Neuronal stem cell (in vitro differentiated cells): Measurements from ENCODE around the gene UPF1.

Source experiments
- DNase-seq: peaks from one replicate; pipeline ENCODE4 v3.0.0-alpha.2; 2013; ENCODE audit warnings: low spot score
- H2AFZ ChIP-seq: one replicate; pipeline ENCODE4 v1.6.1; 2013; ENCODE audit warnings: mild to moderate bottlenecking, low read length, inconsistent platforms
- H2AK5ac ChIP-seq: 2 replicates; pipeline ENCODE4 v1.6.1; 2013; ENCODE audit warnings: low read depth, mild to moderate bottlenecking, inconsistent platforms, low read length, moderate library complexity, mixed read lengths
- H2BK120ac ChIP-seq: 2 replicates; pipeline ENCODE4 v1.6.1; 2013; ENCODE audit warnings: low read depth, mild to moderate bottlenecking, inconsistent platforms, low read length, moderate library complexity, mixed read lengths
- H2BK12ac ChIP-seq: one replicate; pipeline ENCODE4 v1.6.1; 2013; ENCODE audit warnings: low read length, inconsistent platforms
- H2BK15ac ChIP-seq: 2 replicates; pipeline ENCODE4 v1.6.1; 2013; ENCODE audit warnings: mild to moderate bottlenecking, low read length, inconsistent platforms, mixed read lengths
- H2BK5ac ChIP-seq: one replicate; pipeline ENCODE4 v1.6.1; 2013; ENCODE audit warnings: inconsistent platforms, mild to moderate bottlenecking, low read length, moderate library complexity
- H3K14ac ChIP-seq: one replicate; pipeline ENCODE4 v1.6.1; 2013; ENCODE audit warnings: low read length, inconsistent platforms
- H3K18ac ChIP-seq: 2 replicates; pipeline ENCODE4 v1.6.1; 2013; ENCODE audit warnings: low read length, inconsistent platforms
- H3K23ac ChIP-seq: 2 replicates; pipeline ENCODE4 v1.6.1; 2013; ENCODE audit warnings: low read depth, mild to moderate bottlenecking, mixed read lengths, low read length, inconsistent platforms; ENCODE audit not compliant: poor library complexity
- H3K27ac ChIP-seq: replicated peaks from 3 replicates; pipeline ENCODE4 v1.5.1; 2013; ENCODE audit warnings: low read length, inconsistent platforms
- H3K27me3 ChIP-seq, 3 experiments: 2 replicates each; pipeline ENCODE4 v1.6.1; 2013; ENCODE audit warnings: low read length in 3 of 3, mild to moderate bottlenecking in 2 of 3, inconsistent platforms in 1 of 3, low read depth in 1 of 3, mixed read lengths in 1 of 3, moderate library complexity in 1 of 3; ENCODE audit not compliant: control insufficient read depth in 3 of 3, insufficient read depth in 3 of 3
- H3K36me3 ChIP-seq, 2 donors: replicated peaks in 1 of 2; 2 replicates each; pipeline ENCODE4 v1.6.1; 2013; ENCODE audit warnings: low read length in 2 of 2; ENCODE audit not compliant: control insufficient read depth in 2 of 2, insufficient read depth in 2 of 2
- H3K4ac ChIP-seq: 2 replicates; pipeline ENCODE4 v1.6.1; 2013; ENCODE audit warnings: inconsistent platforms, mild to moderate bottlenecking, low read length, moderate library complexity
- H3K4me1 ChIP-seq, 2 donors: 1 replicate in 1 of 2; 2 replicates in 1 of 2; pipeline ENCODE4 v1.6.1; 2013; ENCODE audit warnings: low read length in 2 of 2, low read depth in 1 of 2; ENCODE audit not compliant: control insufficient read depth in 2 of 2, insufficient read depth in 1 of 2
- H3K4me2 ChIP-seq: one replicate; pipeline ENCODE4 v1.6.1; 2013; ENCODE audit warnings: mild to moderate bottlenecking, low read length, inconsistent platforms; ENCODE audit not compliant: insufficient read depth, poor library complexity, severe bottlenecking
- H3K4me3 ChIP-seq, 2 donors: 2 replicates each; pipeline ENCODE4 v1.5.1; 2013; ENCODE audit warnings: low read length in 2 of 2, mild to moderate bottlenecking in 2 of 2, inconsistent platforms in 1 of 2, moderate library complexity in 1 of 2
- H3K79me1 ChIP-seq: one replicate; pipeline ENCODE4 v1.6.1; 2013; ENCODE audit warnings: low read depth, mild to moderate bottlenecking, inconsistent platforms, low read length, moderate library complexity
- H3K9ac ChIP-seq: one replicate; pipeline ENCODE4 v1.6.1; 2013; ENCODE audit warnings: mild to moderate bottlenecking, low read depth, low read length, inconsistent platforms; ENCODE audit not compliant: poor library complexity
- H3K9me3 ChIP-seq, 2 donors: replicated peaks in 1 of 2; 2 replicates each; pipeline versions ENCODE3 to v1.6.1; 2013; ENCODE audit warnings: low read length in 2 of 2, mild to moderate bottlenecking in 2 of 2, inconsistent platforms in 1 of 2, low read depth in 1 of 2, mixed read lengths in 1 of 2, moderate library complexity in 1 of 2; ENCODE audit not compliant: control insufficient read depth in 2 of 2, insufficient read depth in 1 of 2
- H4K8ac ChIP-seq: one replicate; pipeline ENCODE4 v1.6.1; 2013; ENCODE audit warnings: low read depth, mild to moderate bottlenecking, inconsistent platforms, low read length, moderate library complexity
- H4K91ac ChIP-seq: one replicate; pipeline ENCODE4 v1.6.1; 2013; ENCODE audit warnings: low read length, low read depth, mild to moderate bottlenecking, inconsistent platforms; ENCODE audit not compliant: poor library complexity
- WGBS, 2 donors: extraction: QIAGEN DNeasy Blood & Tissue Kit; methylation state at CpG; one replicate each; pipeline ENCODE4 v1.1.7; 2013; ENCODE audit warnings: missing lambda C conversion rate in 2 of 2, mixed read lengths in 1 of 2; ENCODE audit not compliant: insufficient read length in 2 of 2, insufficient replicate concordance in 1 of 2; ENCODE audit errors: extremely low coverage in 2 of 2; 5-methylcytosine and 5-hydroxymethylcytosine counted together

Gene UPF1

DNA sequence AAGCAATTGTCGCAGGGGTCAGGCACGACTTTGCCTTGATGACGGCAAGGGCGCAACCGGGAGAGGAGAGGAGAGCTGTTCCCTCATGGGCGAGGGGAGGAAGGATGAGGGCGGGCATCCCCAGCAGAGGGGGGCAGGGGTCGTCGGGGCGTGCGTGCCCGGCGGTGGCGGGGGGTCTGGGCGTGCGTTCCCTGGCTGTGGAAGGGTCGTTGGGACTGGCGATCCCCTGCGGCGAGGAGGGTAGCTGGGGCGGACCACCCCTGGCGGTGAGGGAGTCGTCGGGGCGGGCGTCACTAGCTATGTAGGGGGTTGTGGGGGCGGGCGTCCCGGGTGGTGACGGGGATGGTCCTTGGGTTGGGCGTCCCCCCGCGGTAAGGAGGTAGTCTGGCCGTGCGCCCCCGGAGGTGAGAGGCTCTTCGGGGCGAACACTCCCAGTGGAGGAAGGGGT, 42.3 kb upstream of the UPF1 start:
- Histone ChIP-seq H3K36me3 (no peaks in the 10 kb centered on the region), H2BK15ac (no peak overlapping the region), H3K9ac (no peak overlapping the region), H2BK120ac (no peak overlapping the region), H3K27me3 (peaks cover 46 to 94% (median 91%) of the 10 kb centered on the region in 3 experiments), H2BK5ac (no peak overlapping the region), H3K4me2 (peak overlapping the region; percentile 57), H3K4me1 (peaks cover 5 to 18% of the 10 kb centered on the region in 2 donors), H3K4me3 (no peak overlapping the region), H4K8ac (no peak overlapping the region), H2AK5ac (peak overlapping the region; percentile 90), H4K91ac (no peak overlapping the region), H3K4ac (no peak overlapping the region), H2AFZ (peak overlapping the region; percentile 86), H3K79me1 (peaks cover 4% of the 10 kb centered on the region), H3K27ac (no peak overlapping the region), H3K23ac (peak overlapping the region; percentile 85), H3K18ac (peak overlapping the region; percentile 80), H3K9me3 (peaks cover 0 to 14% of the 10 kb centered on the region in 2 donors), H2BK12ac (no peak overlapping the region), H3K14ac (peak overlapping the region; percentile 71)
- WGBS, 2 donors: no CpG with 5 or more reads among the region's 38 CpGs
- no peak for DNase-seq

DNA sequence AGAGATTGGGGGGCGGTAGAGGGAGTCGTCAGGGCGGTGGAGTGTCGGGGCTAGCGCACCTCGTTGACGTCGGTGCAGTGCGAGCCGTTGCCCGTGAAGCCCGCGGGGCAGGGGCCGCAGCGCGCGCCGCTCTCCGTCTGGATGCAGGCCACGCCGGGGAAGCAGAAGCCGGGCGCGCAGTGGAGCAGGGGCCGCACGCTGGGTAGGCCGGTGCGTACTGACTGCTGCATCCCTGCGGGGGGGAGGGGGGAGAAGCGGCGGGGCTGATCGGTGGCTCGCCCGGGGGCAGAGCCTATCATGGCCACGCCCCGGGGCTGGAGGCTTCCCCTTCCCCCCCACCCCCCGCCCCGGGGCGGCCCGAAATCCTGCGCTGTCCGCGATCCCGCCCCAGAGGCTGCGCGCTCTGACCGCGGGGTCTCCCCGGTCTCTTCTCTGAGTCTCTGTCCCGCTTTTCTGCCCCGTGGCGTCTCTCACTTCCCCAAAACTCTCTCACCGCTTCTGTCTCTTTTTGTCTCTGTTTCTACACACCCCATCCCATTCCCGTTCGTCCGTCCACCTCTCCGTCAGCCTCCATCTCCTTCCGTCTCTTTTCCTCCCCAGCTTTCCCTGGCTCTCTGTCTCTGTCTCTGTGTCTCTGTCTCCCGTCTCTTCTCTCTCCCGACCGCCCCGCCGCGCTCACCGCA, 41.7 kb upstream of the UPF1 start:
- Histone ChIP-seq H3K18ac (peak overlapping the region; percentile 80), H3K27me3 (peaks cover 46 to 93% (median 85%) of the 10 kb centered on the region in 3 experiments), H2BK120ac (no peak overlapping the region), H3K9me3 (peaks cover 0 to 12% of the 10 kb centered on the region in 2 donors), H3K9ac (no peak overlapping the region), H3K79me1 (peaks cover 4% of the 10 kb centered on the region), H2AK5ac (peak overlapping the region; percentile 56), H3K23ac (peak overlapping the region; percentile 85), H3K4ac (no peak overlapping the region), H2BK5ac (peak overlapping the region; percentile 39), H3K4me2 (peak overlapping the region; percentile 57), H4K91ac (no peak overlapping the region), H2BK15ac (peak overlapping the region; percentile 58), H3K14ac (peak overlapping the region; percentile 71), H3K36me3 (no peaks in the 10 kb centered on the region), H4K8ac (no peak overlapping the region), H3K4me1 (peaks cover 5 to 15% of the 10 kb centered on the region in 2 donors), H3K4me3 (peak overlapping the region in 1 of 2 donors; percentile 70), H3K27ac (no peak overlapping the region), H2BK12ac (peak overlapping the region; percentile 22), H2AFZ (peak overlapping the region; percentile 86)
- no peak for DNase-seq
- WGBS, 2 donors: no CpG with 5 or more reads among the region's 65 CpGs

DNA sequence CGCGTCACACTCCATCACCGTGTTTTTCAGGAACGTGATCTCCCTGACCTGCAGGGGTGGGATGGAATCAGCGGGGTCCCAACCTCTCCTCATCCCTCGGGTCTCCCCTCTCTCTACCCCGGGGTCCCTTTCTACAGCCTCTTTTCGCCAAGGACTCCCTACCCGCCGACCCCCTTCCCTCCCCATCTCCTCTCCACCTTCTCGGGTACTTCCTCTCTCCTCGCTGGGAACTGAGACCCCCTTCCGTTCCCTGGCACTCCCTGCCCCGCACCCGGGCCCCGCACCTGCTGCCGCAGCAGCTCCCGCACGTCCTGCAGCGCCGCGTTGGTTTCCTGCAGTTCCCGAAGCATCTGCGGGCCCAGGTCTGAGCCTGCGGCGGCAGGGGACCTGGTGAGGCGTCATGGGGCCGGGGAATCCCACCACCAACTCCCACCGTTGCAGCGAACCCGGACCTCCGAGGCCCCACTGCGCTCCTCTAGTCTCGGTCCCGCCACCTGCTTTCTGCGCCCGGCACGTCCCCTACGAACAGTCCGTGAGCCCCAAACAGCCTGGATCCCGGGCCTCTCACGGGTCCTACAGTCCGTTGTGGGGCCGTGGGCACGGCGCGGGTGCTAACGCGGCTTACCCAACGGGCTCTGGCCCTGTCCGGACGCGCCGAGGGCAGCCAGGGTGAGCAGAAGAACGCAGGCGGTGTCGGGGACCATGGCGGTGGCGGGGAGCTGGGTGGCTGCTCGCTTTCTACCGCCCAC, 41.0 kb upstream of the UPF1 start, which contains the start of gene COMP:
Gene COMP (minus strand): TSS at position 740 of the 749 bp plus-strand sequence. CDS start 36 bp downstream, at position 704.
- no peak within 1 kb of the TSS for H3K4ac ChIP-seq
- DNase-seq: no peak
- H3K79me1 ChIP-seq: peaks cover 4% of the 10 kb centered on the region
- H3K4me1 ChIP-seq: peaks cover 6 to 11% of the 10 kb centered on the region in 2 donors
- peak within 1 kb of the TSS; percentile 86 for H2AFZ ChIP-seq
- peak within 1 kb of the TSS; percentile 31 for H2BK120ac ChIP-seq
- H4K8ac ChIP-seq: no peak within 1 kb of the TSS
- H3K27me3 ChIP-seq: peaks cover 46 to 92% (median 81%) of the 10 kb centered on the region in 3 experiments
- peak within 1 kb of the TSS; percentile 58 for H2BK15ac ChIP-seq
- peak within 1 kb of the TSS; percentile 73 for H3K23ac ChIP-seq
- peak within 1 kb of the TSS in 1 of 2 donors; percentile 56 for H3K4me3 ChIP-seq
- WGBS, 2 donors: no CpG with 5 or more reads among the region's 61 CpGs
- peak within 1 kb of the TSS; percentile 38 for H3K14ac ChIP-seq
- H3K18ac ChIP-seq: peak within 1 kb of the TSS; percentile 81
- H4K91ac ChIP-seq: no peak within 1 kb of the TSS
- peak within 1 kb of the TSS; percentile 39 for H2BK5ac ChIP-seq
- H3K4me2 ChIP-seq: peak within 1 kb of the TSS; percentile 57
- H3K9ac ChIP-seq: no peak within 1 kb of the TSS
- H2BK12ac ChIP-seq: peak within 1 kb of the TSS; percentile 84
- no peaks in the 10 kb centered on the region for H3K36me3 ChIP-seq
- peak within 1 kb of the TSS; percentile 70 for H2AK5ac ChIP-seq
- no peak within 1 kb of the TSS for H3K27ac ChIP-seq
- peaks cover 0 to 12% of the 10 kb centered on the region in 2 donors for H3K9me3 ChIP-seq

DNA sequence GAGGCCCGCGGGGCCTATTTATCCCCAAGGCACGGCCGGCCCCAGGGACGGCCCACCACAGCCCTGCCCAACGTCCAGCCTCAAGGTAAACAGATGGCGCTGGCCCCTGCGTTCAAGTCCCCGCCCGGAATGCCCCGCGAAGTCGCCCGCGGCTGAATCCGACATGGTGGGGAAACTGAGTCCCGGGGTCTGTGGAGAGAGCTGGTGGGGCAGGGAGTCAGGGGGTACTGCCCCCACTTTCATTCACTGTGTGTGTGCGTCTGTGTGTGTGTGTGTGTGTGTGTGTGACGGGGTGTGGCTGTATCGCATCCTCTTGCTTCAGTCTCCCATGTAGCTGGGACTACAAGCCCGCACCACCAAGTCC, 40.5 kb upstream of the UPF1 start:
- H2BK12ac ChIP-seq: peak overlapping the region; percentile 84
- peaks cover 8 to 10% of the 10 kb centered on the region in 2 donors for H3K4me1 ChIP-seq
- H2BK120ac ChIP-seq: no peak overlapping the region
- H3K4ac ChIP-seq: no peak overlapping the region
- no CpG with 5 or more reads among the region's 21 CpGs for WGBS, 2 donors
- no peaks in the 10 kb centered on the region for H3K36me3 ChIP-seq
- H2AFZ ChIP-seq: peak overlapping the region; percentile 86
- no peak overlapping the region for H3K9ac ChIP-seq
- no peak overlapping the region for H4K8ac ChIP-seq
- peak overlapping the region; percentile 73 for H3K23ac ChIP-seq
- H3K18ac ChIP-seq: peak overlapping the region; percentile 81
- peak overlapping the region; percentile 43 for H2BK15ac ChIP-seq
- no peak for DNase-seq
- peaks cover 0 to 10% of the 10 kb centered on the region in 2 donors for H3K9me3 ChIP-seq
- H3K4me3 ChIP-seq: no peak overlapping the region
- no peak overlapping the region for H4K91ac ChIP-seq
- H3K79me1 ChIP-seq: peaks cover 4% of the 10 kb centered on the region
- peaks cover 43 to 87% (median 78%) of the 10 kb centered on the region in 3 experiments for H3K27me3 ChIP-seq
- H3K14ac ChIP-seq: peak overlapping the region; percentile 38
- H3K27ac ChIP-seq: no peak overlapping the region
- peak overlapping the region; percentile 33 for H3K4me2 ChIP-seq
- peak overlapping the region; percentile 70 for H2AK5ac ChIP-seq
- H2BK5ac ChIP-seq: peak overlapping the region; percentile 39
